IMR-90 (cell line): ENCODE data around the gene RSPH9. TPM values are rescaled to one million over a fixed set of nuclear protein-coding genes. Genes with fewer than 3 reads are reported as not detected.

ENCODE experiments used
- NFE2L2 ChIP-seq: fragments of 150-350 bp; IDR thresholded peaks from 2 replicates; pipeline ENCODE4 v1.6.1; 2016; ENCODE audit warnings: low read depth, mild to moderate bottlenecking, low read length
- USF2 ChIP-seq: fragments of 150-350 bp; IDR thresholded peaks from 2 replicates; pipeline ENCODE4 v1.6.1; 2017; ENCODE audit warnings: mild to moderate bottlenecking, antibody characterized with exemption, low read length, low read depth
- polyA plus RNA-seq, 3 experiments: library from polyadenylated mRNA; depleted of rRNA; stranded (reverse); fragments of >200 nt; gene quantifications; 2 replicates each; pipeline ENCODE4 v1.2.3, GENCODE V29; 2012; ENCODE audit warnings: low replicate concordance in 1 of 3
- total RNA-seq: library from RNA; depleted of rRNA; stranded (reverse); fragments of >200 nt; gene quantifications from 2 replicates; pipeline ENCODE4 v1.2.3, GENCODE V29; 2012

The RSPH9 gene
- total and polyA plus RNA-seq, 2 of the 4 experiments (the other 2 are of a cell fraction): 0.18 to 0.21 TPM

- no peak for TF ChIP-seq USF2
- TF ChIP-seq NFE2L2: no peak
Observed at GRCh38 chr6:43708860-43709653, 64.2 kb downstream of the RSPH9 start (continued).
